HG03280 (cell line): ENCODE measurements around the gene GDAP1L1.

ENCODE experiments used
- ATAC-seq: cut with Tn5 transposase; IDR thresholded peaks from one replicate; pipeline ENCODE4 v1.9.1; 2021; ENCODE audit warnings: mild to moderate bottlenecking, moderate library complexity; ENCODE audit not compliant: unreplicated experiment

The GDAP1L1 gene

DNA sequence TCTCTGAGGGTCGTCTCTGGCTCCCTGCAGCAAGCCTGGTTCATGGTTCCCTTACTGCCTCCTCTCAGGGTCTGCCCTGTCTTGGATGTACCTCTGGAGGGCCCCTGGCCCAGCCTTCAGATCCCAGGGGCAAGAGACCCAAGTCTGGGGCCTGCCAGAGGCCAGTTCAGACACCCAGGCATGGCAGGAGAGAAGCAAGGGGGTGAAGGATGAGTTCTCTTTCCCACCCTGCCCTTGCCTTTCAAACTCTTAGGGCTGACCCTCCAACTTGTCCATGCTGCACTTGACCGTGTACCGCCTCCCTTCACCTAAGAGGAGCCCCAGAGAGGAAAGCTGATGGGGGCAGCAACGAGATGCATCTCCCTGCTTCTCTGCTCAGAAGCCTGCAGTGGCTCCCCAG lies 4.2 kb downstream of the GDAP1L1 start:
- no peak for ATAC-seq

DNA sequence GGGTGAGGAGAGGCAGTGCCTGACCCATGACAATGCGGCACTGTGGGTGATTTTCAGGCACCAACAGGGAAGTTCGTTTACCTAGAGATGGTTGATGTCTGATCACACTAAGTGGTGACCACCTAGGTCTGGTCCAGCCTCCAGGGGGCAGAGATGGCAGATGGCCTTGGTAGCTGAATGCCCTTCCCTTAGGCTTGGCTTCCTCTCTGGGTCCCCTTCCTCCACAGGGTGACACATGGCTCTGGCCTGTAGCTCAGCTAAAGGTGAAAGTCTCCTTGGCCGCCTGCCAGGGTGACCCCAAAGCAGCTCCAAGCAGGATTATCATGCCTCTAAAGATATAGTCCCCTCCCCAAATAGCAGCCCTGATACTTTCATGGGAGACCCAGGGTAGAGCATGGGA lies 6.4 kb downstream of the GDAP1L1 start:
- ATAC-seq: no peak

DNA sequence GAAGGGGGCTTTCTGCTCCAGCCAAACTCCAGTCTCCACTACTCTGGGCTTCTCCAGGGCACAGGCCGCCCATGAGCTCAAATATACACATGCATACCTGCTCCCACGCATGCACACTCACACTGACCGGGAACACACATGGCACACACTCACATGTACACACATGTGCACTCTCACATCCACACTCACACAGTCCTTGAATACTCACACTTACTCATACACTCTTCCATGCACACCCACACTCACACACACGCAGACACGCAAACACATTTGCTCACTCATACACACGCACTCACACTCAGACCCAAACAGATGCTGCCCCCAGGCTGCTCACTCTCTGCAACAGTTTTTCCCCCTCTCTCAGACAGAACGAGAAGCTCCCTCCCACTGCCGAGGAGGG lies 7.0 kb downstream of the GDAP1L1 start:
- no peak for ATAC-seq

DNA sequence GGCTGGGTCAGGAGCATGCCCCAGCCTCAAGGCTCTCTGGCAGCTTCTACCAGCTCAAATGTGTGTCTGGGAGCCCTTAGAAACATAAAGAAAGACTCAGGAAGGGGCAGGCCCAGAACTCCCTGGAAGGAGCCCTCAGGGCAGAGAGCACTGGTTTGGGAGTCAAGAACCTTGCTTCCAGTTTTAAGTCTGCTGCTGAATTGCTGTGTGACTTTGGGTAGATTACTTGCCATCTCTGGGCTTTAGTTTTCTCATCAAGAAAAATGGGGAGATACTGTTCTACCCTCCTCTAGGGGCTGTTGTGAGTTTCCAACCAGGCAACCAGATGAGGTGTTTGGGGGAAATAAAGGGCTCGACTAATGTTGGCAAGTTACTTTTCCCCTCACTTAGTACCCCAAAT lies 8.8 kb downstream of the GDAP1L1 start:
- ATAC-seq: no peak

DNA sequence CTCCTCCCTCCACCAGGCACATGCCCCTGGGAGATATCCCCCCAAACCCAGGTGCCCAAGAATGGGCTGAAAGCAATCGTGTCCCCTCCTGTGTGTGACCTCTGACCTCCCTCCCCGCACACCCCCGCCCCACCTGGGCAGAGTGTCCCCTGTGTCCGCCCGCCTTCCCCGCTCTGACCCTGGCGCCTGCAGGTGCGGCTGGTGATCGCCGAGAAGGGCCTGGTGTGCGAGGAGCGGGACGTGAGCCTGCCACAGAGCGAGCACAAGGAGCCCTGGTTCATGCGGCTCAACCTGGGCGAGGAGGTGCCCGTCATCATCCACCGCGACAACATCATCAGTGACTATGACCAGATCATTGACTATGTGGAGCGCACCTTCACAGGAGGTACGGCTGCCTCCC lies 9.9 kb downstream of the GDAP1L1 start:
- ATAC-seq: no peak

DNA sequence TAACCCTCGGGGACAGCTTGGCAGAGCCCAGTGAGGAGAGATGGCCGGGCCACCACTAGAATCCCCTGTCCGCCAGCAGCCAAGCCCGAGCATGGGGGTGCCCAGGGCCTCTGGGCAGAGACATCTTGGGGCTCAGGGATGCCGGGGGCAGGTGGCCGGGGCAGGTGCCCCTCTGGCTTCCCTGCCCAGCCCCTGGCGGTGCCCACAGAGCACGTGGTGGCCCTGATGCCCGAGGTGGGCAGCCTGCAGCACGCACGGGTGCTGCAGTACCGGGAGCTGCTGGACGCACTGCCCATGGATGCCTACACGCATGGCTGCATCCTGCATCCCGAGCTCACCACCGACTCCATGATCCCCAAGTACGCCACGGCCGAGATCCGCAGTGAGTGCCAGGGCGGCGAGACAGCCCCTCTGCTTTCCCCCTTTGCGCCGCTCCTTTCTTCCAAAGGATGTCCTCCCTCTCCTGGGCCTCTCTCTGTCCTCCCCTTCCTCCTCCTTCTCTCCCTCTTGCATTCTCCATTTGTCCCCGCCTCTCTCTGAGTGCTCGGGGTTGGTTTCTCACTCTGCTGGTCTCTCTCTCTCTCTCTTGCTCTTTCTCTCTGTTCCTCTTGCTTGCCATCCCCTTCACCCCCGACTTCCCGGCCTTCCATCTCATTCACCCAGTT lies 11.2 kb downstream of the GDAP1L1 start:
- no peak for ATAC-seq

DNA sequence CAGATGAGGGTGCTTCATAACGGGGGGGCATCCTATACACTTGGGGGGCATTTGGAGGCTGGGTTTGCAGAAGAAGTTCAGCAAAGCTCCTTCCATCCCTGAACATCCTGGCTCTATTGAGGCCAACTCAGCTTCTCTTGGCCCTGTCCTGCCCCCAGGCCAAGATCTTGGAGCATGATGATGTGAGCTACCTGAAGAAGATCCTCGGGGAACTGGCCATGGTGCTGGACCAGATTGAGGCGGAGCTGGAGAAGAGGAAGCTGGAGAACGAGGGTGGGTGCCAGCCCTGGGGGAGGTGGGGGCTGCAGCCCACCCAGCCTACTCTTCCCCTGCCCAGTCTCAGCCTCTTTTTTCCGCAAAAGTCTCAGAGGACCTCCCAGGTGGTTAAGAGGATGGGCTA lies 17.2 kb downstream of the GDAP1L1 start:
- ATAC-seq: no peak

DNA sequence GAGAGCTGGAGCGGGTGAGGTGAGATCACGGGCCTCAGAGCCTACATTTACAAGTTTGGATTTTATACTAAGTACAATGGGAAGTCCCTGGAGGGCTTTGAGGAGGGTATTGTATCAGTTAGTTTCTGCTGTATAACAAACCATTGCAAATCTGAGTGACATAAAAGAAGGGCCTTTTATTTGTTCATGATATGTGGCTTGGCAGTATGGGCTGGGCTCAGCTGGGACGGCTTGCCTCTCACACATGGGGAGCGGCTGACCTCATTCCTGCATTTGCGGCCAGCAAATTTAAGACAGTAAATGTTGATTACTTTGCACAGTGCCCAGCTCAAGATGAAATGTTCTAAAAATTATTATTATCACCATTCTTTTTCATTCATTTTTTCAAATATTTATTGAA lies 21.7 kb downstream of the GDAP1L1 start:
- ATAC-seq: no peak

DNA sequence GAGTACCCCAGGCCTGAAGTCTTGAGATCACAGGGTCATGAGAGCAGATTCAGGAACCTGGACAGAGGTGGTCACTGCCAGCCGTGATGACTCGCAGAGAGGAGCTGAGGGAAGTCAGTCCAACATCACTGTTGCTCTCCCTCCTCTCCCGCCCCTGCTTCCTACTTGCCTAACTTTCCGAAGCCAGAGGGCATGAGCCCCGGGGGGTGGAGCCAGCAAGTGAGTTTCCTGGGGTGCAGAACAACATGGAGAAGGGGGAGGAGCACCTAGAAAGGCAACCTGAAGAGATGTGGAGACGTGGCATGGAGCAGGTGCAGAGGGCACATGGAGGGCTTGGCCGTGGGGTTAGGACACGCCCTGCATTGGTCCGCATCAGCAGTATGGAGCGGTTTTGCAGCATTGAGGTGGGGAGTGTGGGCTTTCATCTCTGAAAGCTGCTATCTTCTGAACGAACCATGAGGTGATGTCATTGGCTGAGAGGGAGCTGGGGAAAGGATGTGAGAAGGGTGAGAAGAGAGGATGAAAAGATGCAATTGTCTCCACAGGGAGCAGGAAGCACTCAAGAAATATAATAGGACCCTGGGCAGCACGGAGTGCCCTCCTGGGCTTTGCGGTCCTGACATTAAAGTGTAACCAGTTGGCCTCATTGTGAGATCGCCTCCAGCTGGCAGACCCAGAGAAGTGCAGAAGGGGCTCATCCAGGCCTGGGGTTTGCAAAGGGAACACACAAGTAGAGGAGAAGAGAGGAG lies 25.0 kb downstream of the GDAP1L1 start:
- no peak for ATAC-seq

DNA sequence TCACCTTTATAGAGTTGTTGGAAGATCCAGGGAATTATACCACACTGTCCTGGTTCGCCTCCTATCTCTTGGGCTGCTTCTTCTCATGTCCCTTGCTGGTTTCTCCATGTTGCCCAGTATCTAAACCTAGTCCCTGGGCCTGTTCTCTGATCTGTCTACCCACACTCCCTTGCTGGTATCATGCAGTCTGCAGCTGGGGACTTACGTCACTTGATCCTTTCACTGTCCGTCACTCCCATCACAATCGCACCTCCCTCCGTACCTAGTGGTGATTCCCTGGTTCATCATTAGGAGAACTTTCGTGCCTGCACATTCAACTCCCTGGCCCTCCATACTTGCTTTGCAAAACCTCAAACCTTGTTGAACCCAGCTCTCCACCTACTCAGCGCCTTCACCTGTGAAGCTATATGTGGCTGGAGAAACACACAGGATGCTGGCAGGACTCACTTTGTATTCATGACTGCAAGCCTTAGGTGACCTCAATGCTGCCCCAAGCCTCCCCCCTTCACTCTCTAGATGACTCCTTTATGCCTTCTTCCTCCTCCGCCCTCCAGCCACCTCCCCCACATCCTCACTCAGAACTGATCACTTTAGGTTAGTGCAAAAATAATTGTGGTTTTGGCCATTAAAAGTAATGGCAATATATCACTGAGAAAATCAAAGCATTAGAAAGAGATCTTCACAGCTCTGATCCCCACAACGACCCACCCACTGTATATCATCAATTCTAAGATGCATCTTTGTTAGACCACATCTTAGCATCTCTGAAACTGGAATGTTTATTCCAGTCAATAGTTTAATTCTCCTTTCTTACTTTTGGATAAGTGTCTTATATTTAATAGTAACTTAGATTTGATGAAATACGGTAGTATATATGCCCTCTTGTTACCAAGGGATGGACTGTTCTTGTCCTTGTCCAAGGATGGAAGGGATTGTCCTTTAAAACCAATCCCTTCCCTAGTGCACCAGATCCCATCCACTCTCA lies 26.4 kb downstream of the GDAP1L1 start:
- no peak for ATAC-seq

DNA sequence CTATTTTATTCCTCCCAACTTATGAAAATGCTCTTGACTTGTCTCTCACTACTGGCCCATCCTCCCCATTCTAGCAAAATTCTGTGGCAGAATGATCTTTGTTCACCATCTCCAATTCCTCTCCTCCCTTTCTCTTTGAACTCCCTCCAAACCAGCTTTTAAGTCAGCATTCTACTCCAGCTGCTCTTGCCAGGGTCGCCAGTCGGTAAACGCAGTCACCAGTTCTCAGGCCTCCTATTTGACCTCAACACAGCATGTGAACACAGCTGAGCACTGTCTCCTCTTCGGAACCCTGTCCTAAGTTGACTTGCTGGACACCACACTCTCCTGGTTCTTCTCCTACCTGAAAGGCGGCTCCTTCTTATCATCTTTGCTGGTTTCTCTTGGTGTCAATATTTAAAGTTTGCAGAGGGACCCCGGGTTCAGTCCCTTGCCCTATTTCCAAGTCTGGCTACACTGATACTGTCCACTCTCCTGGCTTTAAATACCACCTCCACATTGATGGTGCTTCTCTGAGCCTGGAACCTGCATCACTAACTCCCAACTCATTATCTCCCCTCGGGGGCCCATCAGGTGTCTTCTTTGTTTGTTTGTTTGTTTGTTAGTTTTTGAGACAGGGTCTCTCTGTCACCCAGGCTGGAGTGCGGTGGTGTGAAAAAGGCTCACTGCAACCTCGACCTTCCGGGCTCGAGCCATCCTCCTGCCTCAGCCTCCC lies 27.4 kb downstream of the GDAP1L1 start:
- no peak for ATAC-seq

DNA sequence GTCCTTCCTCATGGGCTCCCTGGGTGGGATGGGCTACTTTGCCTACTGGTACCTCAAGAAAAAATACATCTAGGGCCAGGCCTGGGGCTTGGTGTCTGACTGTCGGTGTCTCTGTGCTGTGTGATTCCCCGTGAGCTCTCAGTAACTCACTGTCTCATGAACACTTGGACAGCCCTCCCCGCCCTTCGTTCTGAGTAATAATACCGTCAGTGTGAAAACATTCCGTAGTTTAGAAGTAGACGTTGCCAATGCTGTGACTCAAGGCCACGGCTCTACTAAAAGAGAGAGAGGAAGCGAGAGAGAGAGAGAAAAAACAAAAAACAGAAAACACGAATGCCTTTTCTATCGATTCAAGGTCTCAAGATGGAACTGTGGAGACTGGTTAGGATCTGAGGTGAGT lies 32.1 kb downstream of the GDAP1L1 start:
- no peak for ATAC-seq

DNA sequence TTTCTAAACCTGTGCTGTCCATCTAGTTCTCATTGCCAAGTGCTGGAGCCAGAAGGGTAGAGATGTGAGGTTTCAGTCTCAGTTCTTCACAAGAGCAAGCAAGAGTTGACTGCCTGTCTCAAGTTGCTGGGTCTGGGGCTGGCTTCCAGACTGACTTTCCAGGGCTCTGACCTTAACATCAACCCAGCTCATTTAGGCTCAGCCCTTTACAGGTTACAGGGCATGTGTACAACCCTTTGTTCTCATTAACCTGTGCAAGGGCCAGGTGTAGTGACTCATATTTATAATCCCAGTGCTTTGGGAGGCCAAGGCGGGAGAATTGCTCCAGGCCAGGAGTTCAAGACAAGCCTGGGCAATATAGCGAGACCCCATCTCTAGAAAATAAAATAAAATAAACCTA lies 33.3 kb downstream of the GDAP1L1 start:
- no peak for ATAC-seq

DNA sequence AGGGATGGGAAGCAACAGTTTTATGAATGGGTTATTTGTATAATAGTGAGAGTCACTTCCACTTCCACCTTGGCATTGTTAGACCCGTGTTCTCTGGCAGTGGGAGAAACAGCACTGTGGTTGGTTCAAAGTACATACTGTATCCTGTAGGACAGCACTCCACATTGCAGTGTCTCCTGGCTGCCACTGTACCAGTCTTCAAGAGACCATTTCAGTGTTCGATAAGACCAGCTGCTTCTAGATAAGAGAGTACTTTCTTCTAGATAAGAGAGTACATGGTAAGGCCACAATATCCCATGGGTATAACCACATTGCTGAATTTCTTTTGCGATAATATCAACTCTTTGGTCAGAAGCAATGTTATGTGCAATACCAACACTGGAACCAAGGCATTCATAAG lies 35.1 kb downstream of the GDAP1L1 start:
- no peak for ATAC-seq

DNA sequence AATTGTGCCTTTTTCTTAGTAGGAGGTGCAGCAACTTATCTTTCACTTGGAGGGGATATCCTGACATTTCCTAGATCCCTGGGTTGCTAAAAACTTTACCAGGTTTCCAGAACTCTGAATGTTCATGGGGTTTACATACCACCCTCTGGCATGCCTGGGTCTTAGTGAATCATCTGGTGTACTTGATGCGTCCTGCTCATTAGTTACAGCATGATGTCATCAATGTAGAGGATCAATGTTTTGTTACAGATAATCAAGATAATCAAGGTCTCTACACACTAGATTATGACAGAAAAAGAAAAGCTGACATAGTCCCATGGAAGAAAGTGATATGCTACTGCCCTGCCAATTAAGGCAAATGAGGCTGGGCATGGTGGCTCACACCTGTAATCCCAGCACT lies 36.9 kb downstream of the GDAP1L1 start:
- ATAC-seq: no peak

DNA sequence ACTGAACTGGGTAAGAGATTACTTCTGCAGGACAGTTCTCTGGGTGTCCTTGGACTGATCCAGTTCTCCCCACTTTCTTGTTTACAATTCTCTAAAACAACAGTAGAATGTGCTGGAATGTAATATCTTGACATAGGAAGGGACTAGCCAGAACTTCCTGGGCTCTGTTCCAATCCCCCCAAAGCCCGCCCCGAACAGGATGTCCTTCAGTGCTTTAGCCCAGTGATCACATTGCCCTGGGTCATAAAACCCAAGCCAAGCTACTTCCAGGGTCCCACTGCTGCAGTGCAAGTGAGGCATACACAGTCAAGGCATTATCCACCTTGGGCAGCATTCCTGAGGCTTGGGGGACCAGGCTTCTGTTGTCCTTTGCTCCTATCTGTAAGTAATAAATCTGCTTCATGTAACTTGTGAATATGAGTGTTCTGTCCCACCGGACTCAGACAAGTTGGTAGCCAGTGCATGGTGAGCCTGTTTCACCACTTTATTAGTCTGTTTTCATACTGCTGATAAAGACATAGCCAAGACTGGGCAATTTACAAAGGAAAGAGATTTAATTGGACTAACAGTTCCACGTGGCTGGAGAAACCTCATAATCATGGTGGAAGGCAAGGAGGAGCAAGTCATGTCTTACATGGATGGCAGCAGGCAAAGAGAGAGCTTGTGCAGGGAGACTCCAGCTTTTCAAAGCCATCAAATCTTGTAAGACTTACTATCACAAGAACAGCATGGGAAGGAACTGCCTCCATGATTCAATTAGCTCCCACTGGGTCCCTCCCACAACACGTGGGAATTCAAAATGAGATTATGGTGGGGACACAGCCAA lies 40.4 kb downstream of the GDAP1L1 start:
- ATAC-seq: no peak

DNA sequence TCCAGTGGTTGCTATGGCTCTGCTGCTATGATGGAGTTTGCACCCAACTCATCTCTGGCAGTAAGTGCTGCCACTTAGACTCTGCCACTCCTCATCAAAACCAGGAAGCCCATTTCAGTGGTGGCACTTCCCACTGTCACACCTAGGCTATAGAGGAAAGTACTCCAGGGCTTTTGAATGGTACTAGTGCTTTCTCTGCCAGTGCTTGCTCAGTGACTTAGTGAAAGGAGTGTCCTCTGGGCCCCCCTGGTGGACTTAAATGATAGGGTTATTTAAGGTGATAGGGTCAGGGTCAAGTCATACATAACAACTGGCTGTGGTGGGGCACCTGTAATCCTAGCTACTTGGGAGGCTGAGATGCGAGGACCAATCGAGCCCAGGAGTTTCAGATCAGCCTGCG lies 41.1 kb downstream of the GDAP1L1 start:
- no peak for ATAC-seq

DNA sequence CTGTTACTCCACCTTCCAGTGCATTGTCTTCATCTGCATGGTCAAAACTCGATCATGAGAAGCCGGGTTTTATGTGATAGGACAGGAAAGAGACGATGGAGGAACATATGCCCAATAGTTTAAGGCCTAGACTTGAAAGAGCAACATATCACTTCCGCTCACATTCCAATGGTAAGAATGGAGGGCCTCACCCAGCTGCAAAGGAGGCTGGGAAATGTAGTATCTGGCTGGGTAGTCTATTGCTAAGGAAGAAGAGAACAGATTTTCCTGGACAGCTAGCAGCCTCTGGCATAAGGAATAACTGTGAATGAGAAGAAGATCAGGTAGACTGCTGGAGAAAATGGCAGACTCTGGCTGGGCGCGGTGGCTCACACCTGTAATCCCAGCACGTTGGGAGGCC lies 44.6 kb downstream of the GDAP1L1 start:
- ATAC-seq: no peak

DNA sequence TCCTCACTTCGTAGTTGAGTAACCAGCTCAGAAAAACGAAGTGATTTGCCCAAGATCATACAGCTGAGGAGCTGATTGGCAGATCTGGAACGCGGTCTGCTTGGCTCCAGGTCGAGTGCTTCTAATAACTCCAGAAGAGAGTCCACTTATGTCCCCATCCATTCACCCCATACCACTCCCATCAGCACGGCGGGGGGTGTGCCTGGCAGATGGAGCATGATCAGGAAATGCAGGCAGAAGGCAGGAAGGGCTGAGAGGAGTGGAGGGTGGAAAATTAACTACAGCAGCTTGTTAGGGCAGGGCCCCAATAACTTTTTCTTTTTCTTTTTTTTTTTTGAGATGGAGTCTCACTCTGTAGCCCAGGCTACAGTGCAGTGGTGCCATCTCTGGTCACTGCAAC lies 48.9 kb downstream of the GDAP1L1 start:
- no peak for ATAC-seq

DNA sequence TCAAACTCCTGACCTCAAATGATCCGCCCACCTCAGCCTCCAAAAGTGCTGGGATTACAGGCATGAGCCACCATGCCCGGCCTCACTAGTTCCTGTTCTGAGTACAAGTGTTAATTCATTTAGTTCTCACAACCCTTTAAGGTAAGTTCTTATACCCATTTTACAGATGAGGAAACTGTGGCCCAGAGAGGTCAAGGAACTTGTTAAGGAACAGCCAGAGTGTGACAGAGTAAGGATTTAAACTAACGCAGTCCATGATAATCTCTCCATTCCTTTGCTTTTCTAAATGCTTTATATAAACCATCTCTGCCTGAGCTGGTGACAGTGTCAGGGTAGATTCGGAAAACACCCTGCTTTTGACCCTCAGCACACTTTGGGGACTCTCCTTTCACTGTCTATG lies 50.6 kb downstream of the GDAP1L1 start:
- ATAC-seq: no peak
